Astrocyte (in vitro differentiated cells and primary cell): ENCODE results near the gene NRDC.

Experiments used
- EZH2 ChIP-seq: IDR thresholded peaks from 2 replicates; pipeline ENCODE4 v1.6.1; 2012; ENCODE audit warnings: mild to moderate bottlenecking, low read length, inconsistent platforms; ENCODE audit not compliant: insufficient read depth
- TF ChIP-seq, protein P1 (sequence below): IDR thresholded peaks from 2 replicates; pipeline ENCODE4 v1.5.1; 2011; ENCODE audit warnings: low read depth, mild to moderate bottlenecking, inconsistent platforms, low read length, moderate library complexity; ENCODE audit not compliant: insufficient read depth

DNA sequence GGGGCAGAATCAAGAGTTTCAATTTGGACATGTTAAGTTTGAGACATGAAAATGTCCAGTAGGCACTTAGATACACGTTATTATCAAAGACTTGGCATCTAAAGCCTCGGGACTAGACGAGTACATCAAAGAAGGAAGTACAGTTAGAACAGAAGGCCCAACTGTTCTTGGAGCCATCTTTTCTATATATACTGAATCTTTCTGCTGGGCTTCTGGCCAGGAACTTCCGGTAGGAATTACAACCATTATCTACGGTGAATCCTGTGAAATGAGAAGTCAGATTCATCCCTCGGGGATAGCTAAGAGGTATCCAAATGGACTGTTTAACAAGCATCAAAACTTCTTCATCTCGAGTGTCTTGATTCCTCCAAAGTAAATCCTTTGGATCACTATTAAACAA lies 34.4 kb upstream of the NRDC start:
- TF ChIP-seq, protein P1, sequence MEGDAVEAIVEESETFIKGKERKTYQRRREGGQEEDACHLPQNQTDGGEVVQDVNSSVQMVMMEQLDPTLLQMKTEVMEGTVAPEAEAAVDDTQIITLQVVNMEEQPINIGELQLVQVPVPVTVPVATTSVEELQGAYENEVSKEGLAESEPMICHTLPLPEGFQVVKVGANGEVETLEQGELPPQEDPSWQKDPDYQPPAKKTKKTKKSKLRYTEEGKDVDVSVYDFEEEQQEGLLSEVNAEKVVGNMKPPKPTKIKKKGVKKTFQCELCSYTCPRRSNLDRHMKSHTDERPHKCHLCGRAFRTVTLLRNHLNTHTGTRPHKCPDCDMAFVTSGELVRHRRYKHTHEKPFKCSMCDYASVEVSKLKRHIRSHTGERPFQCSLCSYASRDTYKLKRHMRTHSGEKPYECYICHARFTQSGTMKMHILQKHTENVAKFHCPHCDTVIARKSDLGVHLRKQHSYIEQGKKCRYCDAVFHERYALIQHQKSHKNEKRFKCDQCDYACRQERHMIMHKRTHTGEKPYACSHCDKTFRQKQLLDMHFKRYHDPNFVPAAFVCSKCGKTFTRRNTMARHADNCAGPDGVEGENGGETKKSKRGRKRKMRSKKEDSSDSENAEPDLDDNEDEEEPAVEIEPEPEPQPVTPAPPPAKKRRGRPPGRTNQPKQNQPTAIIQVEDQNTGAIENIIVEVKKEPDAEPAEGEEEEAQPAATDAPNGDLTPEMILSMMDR, result no peak
- TF ChIP-seq EZH2, result no peak
